ENCODE results near the gene RNF25.

RNF25 gene

DNA sequence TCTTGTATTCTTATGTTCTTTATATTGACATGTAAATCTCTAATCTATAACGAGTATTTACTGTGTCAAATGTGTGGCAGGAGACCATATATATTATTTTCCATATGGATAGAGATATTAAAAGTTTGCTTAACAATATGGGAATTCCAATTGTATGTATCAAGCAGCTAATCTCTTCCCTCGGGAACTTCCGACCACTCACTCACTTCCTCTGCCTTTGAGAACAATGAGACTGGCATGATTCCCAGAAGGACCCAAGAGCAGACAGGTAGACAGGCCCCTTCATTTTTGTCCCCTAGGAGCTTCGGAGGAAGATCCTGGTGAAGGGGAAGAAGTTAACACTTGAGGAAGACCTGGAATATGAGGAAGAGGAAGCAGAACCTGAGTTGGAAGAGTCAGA is 40.0 kb downstream of the RNF25 start:
- H3K27me3 ChIP-seq (ENCODE audit: control insufficient read depth, low read length) = no peaks in the 10 kb centered on the region
- no peaks in the 10 kb centered on the region for H3F3A ChIP-seq (ENCODE audit: control insufficient read depth, insufficient read depth)
- no peaks in the 10 kb centered on the region for H3K9me3 ChIP-seq (ENCODE audit: control insufficient read depth, insufficient read depth, low read length)
- H3K27ac ChIP-seq (ENCODE audit: low read depth, low read length) = no peak overlapping the region
- no peak for TF ChIP-seq EZH2phosphoT487 (IDR thresholded peaks at IDR 0.05; ENCODE audit: borderline replicate concordance, low read length)
- TF ChIP-seq, protein P1, sequence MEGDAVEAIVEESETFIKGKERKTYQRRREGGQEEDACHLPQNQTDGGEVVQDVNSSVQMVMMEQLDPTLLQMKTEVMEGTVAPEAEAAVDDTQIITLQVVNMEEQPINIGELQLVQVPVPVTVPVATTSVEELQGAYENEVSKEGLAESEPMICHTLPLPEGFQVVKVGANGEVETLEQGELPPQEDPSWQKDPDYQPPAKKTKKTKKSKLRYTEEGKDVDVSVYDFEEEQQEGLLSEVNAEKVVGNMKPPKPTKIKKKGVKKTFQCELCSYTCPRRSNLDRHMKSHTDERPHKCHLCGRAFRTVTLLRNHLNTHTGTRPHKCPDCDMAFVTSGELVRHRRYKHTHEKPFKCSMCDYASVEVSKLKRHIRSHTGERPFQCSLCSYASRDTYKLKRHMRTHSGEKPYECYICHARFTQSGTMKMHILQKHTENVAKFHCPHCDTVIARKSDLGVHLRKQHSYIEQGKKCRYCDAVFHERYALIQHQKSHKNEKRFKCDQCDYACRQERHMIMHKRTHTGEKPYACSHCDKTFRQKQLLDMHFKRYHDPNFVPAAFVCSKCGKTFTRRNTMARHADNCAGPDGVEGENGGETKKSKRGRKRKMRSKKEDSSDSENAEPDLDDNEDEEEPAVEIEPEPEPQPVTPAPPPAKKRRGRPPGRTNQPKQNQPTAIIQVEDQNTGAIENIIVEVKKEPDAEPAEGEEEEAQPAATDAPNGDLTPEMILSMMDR (IDR thresholded peaks at IDR 0.05; ENCODE audit: low read depth, low read length, poor library complexity, severe bottlenecking) = no peak
- H3K9me2 ChIP-seq (replicated peaks; ENCODE audit: control insufficient read depth, low read length) = no peaks in the 10 kb centered on the region
- H3K4me1 ChIP-seq (ENCODE audit: control insufficient read depth, low read length) = no peaks in the 10 kb centered on the region
- no peaks in the 10 kb centered on the region for H3K79me2 ChIP-seq (ENCODE audit: control insufficient read depth, low read length)
- H3K4me2 ChIP-seq (ENCODE audit: low read length) = no peak overlapping the region
- peaks cover 33% of the 10 kb centered on the region for H3K36me3 ChIP-seq (ENCODE audit: control insufficient read depth, low read length)
- H3K4me3 ChIP-seq (ENCODE audit: low read length) = no peak overlapping the region
- H4K20me1 ChIP-seq (ENCODE audit: control insufficient read depth, insufficient read depth, low read depth, low read length) = no peaks in the 10 kb centered on the region

DNA sequence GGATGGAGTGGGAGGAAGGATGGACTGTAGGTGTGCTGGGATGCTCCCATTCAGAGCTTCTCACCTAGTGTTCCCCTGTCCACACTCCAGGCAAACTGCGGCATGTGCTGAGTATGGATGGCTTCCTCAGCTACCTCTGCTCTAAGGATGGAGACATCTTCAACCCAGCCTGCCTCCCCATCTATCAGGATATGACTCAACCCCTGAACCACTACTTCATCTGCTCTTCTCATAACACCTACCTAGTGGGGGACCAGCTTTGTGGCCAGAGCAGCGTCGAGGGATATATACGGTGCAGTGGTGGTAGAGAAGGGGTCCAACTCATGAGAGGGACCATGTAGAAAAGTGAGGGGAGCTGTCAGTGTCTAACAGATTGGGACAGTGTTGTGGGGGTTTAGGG is 43.9 kb downstream of the RNF25 start:
- Histone ChIP-seq H3K36me3 (ENCODE audit: control insufficient read depth, low read length) (no peaks in the 10 kb centered on the region), H3K4me3 (ENCODE audit: low read length) (no peak overlapping the region), H4K20me1 (ENCODE audit: control insufficient read depth, insufficient read depth, low read depth, low read length) (no peaks in the 10 kb centered on the region), H3K9me3 (ENCODE audit: control insufficient read depth, insufficient read depth, low read length) (no peaks in the 10 kb centered on the region), H3F3A (ENCODE audit: control insufficient read depth, insufficient read depth) (no peaks in the 10 kb centered on the region), H3K9me2 (replicated peaks; ENCODE audit: control insufficient read depth, low read length) (no peaks in the 10 kb centered on the region), H3K79me2 (ENCODE audit: control insufficient read depth, low read length) (no peaks in the 10 kb centered on the region), H3K4me2 (ENCODE audit: low read length) (no peak overlapping the region), H3K27me3 (ENCODE audit: control insufficient read depth, low read length) (no peaks in the 10 kb centered on the region), H3K27ac (ENCODE audit: low read depth, low read length) (no peak overlapping the region), H3K4me1 (ENCODE audit: control insufficient read depth, low read length) (peaks cover 6% of the 10 kb centered on the region)
- TF ChIP-seq EZH2phosphoT487 (IDR thresholded peaks at IDR 0.05; ENCODE audit: borderline replicate concordance, low read length) = no peak
- TF ChIP-seq, protein P1 (IDR thresholded peaks at IDR 0.05; ENCODE audit: low read depth, low read length, poor library complexity, severe bottlenecking) = no peak

DNA sequence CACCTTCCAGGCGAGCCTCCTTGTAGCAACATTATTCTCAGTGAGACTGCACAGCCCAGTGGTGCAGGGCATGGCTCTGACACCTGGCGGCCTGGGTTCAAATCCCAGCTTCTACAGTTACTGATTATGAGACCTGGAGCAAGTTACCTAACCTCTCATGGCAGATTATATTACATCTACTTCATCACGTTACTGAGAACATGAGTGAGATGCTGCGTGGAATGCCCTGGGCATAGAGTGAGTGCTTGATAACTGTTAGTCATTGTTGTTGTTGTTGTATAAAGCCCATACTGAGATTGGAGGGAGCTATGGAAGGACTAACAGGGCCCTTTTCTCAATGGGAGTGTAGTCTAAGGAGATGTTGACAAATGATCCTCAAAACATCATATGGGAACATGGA is 45.4 kb downstream of the RNF25 start:
- H3K36me3 ChIP-seq (ENCODE audit: control insufficient read depth, low read length) = no peaks in the 10 kb centered on the region
- no peak overlapping the region for H3K4me2 ChIP-seq (ENCODE audit: low read length)
- TF ChIP-seq, protein P1 (IDR thresholded peaks at IDR 0.05; ENCODE audit: low read depth, low read length, poor library complexity, severe bottlenecking) = no peak
- TF ChIP-seq EZH2phosphoT487 (IDR thresholded peaks at IDR 0.05; ENCODE audit: borderline replicate concordance, low read length) = no peak
- no peak overlapping the region for H3K27ac ChIP-seq (ENCODE audit: low read depth, low read length)
- peaks cover 11% of the 10 kb centered on the region for H3K4me1 ChIP-seq (ENCODE audit: control insufficient read depth, low read length)
- no peaks in the 10 kb centered on the region for H3F3A ChIP-seq (ENCODE audit: control insufficient read depth, insufficient read depth)
- no peaks in the 10 kb centered on the region for H3K27me3 ChIP-seq (ENCODE audit: control insufficient read depth, low read length)
- no peaks in the 10 kb centered on the region for H3K79me2 ChIP-seq (ENCODE audit: control insufficient read depth, low read length)
- no peaks in the 10 kb centered on the region for H3K9me2 ChIP-seq (replicated peaks; ENCODE audit: control insufficient read depth, low read length)
- H4K20me1 ChIP-seq (ENCODE audit: control insufficient read depth, insufficient read depth, low read depth, low read length) = no peaks in the 10 kb centered on the region
- H3K9me3 ChIP-seq (ENCODE audit: control insufficient read depth, insufficient read depth, low read length) = no peaks in the 10 kb centered on the region
- H3K4me3 ChIP-seq (ENCODE audit: low read length) = no peak overlapping the region

DNA sequence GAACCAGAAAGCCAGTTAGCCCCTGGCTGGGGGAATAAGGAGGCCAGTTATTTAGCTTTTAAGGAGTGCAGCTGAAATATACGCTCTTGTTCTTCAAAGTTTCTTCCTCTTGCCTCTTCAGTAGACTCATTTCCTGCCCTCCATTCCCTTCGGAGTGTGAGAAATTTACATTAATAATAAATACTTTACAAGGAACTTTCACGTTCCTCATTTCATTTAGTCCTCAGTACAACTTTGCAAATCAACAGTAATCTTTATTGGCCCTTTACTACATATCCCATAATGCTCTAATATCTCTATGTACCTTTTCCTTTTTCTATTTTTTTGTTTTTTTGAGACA is 48.5 kb downstream of the RNF25 start:
- Histone ChIP-seq H3K4me1 (ENCODE audit: control insufficient read depth, low read length) (peaks cover 11% of the 10 kb centered on the region), H4K20me1 (ENCODE audit: control insufficient read depth, insufficient read depth, low read depth, low read length) (no peaks in the 10 kb centered on the region), H3K36me3 (ENCODE audit: control insufficient read depth, low read length) (no peaks in the 10 kb centered on the region), H3K79me2 (ENCODE audit: control insufficient read depth, low read length) (no peaks in the 10 kb centered on the region), H3K27me3 (ENCODE audit: control insufficient read depth, low read length) (no peaks in the 10 kb centered on the region), H3F3A (ENCODE audit: control insufficient read depth, insufficient read depth) (no peaks in the 10 kb centered on the region), H3K27ac (ENCODE audit: low read depth, low read length) (no peak overlapping the region), H3K9me3 (ENCODE audit: control insufficient read depth, insufficient read depth, low read length) (no peaks in the 10 kb centered on the region), H3K9me2 (replicated peaks; ENCODE audit: control insufficient read depth, low read length) (no peaks in the 10 kb centered on the region), H3K4me2 (ENCODE audit: low read length) (peak overlapping the region; percentile 34), H3K4me3 (ENCODE audit: low read length) (no peak overlapping the region)
- TF ChIP-seq, protein P1 (IDR thresholded peaks at IDR 0.05; ENCODE audit: low read depth, low read length, poor library complexity, severe bottlenecking) = no peak
- no peak for TF ChIP-seq EZH2phosphoT487 (IDR thresholded peaks at IDR 0.05; ENCODE audit: borderline replicate concordance, low read length)
